WTC11 (cell line): ENCODE data around the gene FANCD2OS. TPM values are rescaled to one million over a fixed set of nuclear protein-coding genes. Genes with fewer than 3 reads are reported as not detected.

Experiments
- ATAC-seq: fragments of 200-7000 bp; cut with Tn5 transposase; 2 replicates; pipeline ENCODE4 v1.10.0; 2021; ENCODE audit warnings: mild to moderate bottlenecking, moderate library complexity
- CTCF ChIA-PET: fragments of 300-600 bp; sonication (Branson Sonifier 250); formaldehyde crosslinking; loops from one replicate; lab custom pipeline; 2021; ENCODE audit warnings: antibody characterized with exemption; lab: Charles Lee
- POLR2A ChIA-PET: fragments of 350-600 bp; sonication (Branson Sonifier 250); formaldehyde crosslinking; loops from one replicate; lab custom pipeline; 2021; ENCODE audit warnings: antibody characterized with exemption; lab: Charles Lee
- DNase-seq: peaks from one replicate; pipeline ENCODE4 v3.0.0; 2021; ENCODE audit warnings: low spot score
- H3K27ac Mint-ChIP-seq: 2 replicates; pipeline ENCODE4 v1.8.0; 2021; ENCODE audit warnings: mixed read lengths
- H3K27me3 Mint-ChIP-seq: 2 replicates; pipeline ENCODE4 v1.8.0; 2021; ENCODE audit warnings: low read depth, mild to moderate bottlenecking, moderate library complexity, mixed read lengths
- H3K36me3 Mint-ChIP-seq: 2 replicates; pipeline ENCODE4 v1.8.0; 2021; ENCODE audit warnings: mixed read lengths
- H3K4me1 Mint-ChIP-seq: 2 replicates; pipeline ENCODE4 v1.8.0; 2022; ENCODE audit warnings: mixed read lengths
- H3K4me3 Mint-ChIP-seq: 2 replicates; pipeline ENCODE4 v1.8.0; 2021; ENCODE audit warnings: mild to moderate bottlenecking, moderate library complexity, mixed read lengths
- H3K9me3 Mint-ChIP-seq: 2 replicates; pipeline ENCODE4 v1.8.0; 2021; ENCODE audit warnings: mixed read lengths
- ELF4 ChIP-seq: sonication (generic); formaldehyde crosslinking; IDR thresholded peaks from 2 replicates; pipeline ENCODE4 v1.8.1; 2022; ENCODE audit warnings: low read depth, mild to moderate bottlenecking, moderate library complexity, missing genetic modification reagents
- FOXP1 ChIP-seq: sonication (generic); formaldehyde crosslinking; IDR thresholded peaks from 2 replicates; pipeline ENCODE4 v1.8.0; 2022; ENCODE audit warnings: missing genetic modification reagents, mild to moderate bottlenecking, moderate library complexity, borderline replicate concordance
- MXD4 ChIP-seq: fragments of 250-450 bp; sonication (Bioruptor Pico); IDR thresholded peaks from 2 replicates; pipeline ENCODE4 v1.8.0; 2021; ENCODE audit warnings: mild to moderate bottlenecking, moderate library complexity, borderline replicate concordance
- NFYB ChIP-seq: sonication (generic); formaldehyde crosslinking; conservative IDR thresholded peaks from 2 replicates; pipeline ENCODE4 v1.8.0; 2022; ENCODE audit warnings: low read depth, missing genetic modification reagents
- SMAD4 ChIP-seq: sonication (generic); formaldehyde crosslinking; IDR thresholded peaks from 2 replicates; pipeline ENCODE4 v1.8.0; 2022; ENCODE audit warnings: mild to moderate bottlenecking, missing genetic modification reagents
- ZNF219 ChIP-seq: sonication (generic); formaldehyde crosslinking; IDR thresholded peaks from 2 replicates; pipeline ENCODE4 v1.8.0; 2023; ENCODE audit warnings: missing genetic modification reagents, mild to moderate bottlenecking, borderline replicate concordance
- ZNF317 ChIP-seq: sonication (generic); formaldehyde crosslinking; IDR thresholded peaks from 2 replicates; pipeline ENCODE4 v1.8.1; 2023; ENCODE audit warnings: low read depth, mild to moderate bottlenecking, moderate library complexity, missing genetic modification reagents, borderline replicate concordance
- ZNF396 ChIP-seq: fragments of 250-450 bp; sonication (Bioruptor Pico); IDR thresholded peaks from 2 replicates; pipeline ENCODE4 v1.8.0; 2021; ENCODE audit warnings: mild to moderate bottlenecking, moderate library complexity, borderline replicate concordance
- ZNF423 ChIP-seq: fragments of 250-450 bp; sonication (Bioruptor Pico); IDR thresholded peaks from 2 replicates; pipeline ENCODE4 v2.1.2; 2022; ENCODE audit warnings: mild to moderate bottlenecking, moderate library complexity
- total RNA-seq: library from RNA; stranded (reverse); gene quantifications from 3 replicates; pipeline ENCODE4 v1.2.3, GENCODE V29; 2021
- TF ChIP-seq, protein P1 (sequence below): sonication (generic); formaldehyde crosslinking; IDR thresholded peaks from 2 replicates; pipeline ENCODE4 v1.8.1; 2023; ENCODE audit warnings: mild to moderate bottlenecking, missing genetic modification reagents
- TF ChIP-seq, protein P2 (sequence below): sonication (generic); formaldehyde crosslinking; IDR thresholded peaks from 2 replicates; pipeline ENCODE4 v1.8.0; 2023; ENCODE audit warnings: mild to moderate bottlenecking, missing genetic modification reagents
- TF ChIP-seq, protein P3 (sequence below): sonication (generic); formaldehyde crosslinking; IDR thresholded peaks from 2 replicates; pipeline ENCODE4 v1.8.1; 2022; ENCODE audit warnings: missing genetic modification reagents, borderline replicate concordance
- TF ChIP-seq, protein P4 (sequence below): fragments of 250-450 bp; sonication (Bioruptor Pico); conservative IDR thresholded peaks from 2 replicates; pipeline ENCODE4 v1.9.0; 2021; ENCODE audit warnings: mild to moderate bottlenecking
- TF ChIP-seq, protein P5 (sequence below): sonication (generic); formaldehyde crosslinking; IDR thresholded peaks from 2 replicates; pipeline ENCODE4 v1.8.0; 2022; ENCODE audit warnings: missing genetic modification reagents
- TF ChIP-seq, protein P6 (sequence below): sonication (generic); formaldehyde crosslinking; IDR thresholded peaks from 2 replicates; pipeline ENCODE4 v1.8.0; 2022; ENCODE audit warnings: mild to moderate bottlenecking, missing genetic modification reagents

FANCD2OS gene
- total RNA-seq, 1 experiment from 2014 or later, result not detected

DNA sequence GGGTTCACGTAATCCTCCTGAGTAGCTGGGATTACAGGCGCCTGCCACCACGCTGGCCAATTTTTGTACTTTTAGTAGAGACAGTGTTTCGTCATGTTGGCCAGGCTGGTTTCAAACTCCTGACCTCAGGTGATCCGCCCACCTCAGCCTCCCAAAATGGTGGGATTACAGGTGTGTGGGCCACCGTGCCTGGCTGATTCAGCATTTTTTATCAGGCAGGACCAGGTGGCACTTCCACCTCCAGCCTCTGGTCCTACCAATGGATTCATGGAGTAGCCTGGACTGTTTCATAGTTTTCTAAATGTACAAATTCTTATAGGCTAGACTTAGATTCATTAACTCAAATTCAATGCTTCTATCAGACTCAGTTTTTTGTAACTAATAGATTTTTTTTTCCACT is 42.9 kb upstream of the FANCD2OS start:
- CTCF ChIA-PET, result no interaction called here
- no peak overlapping the region for H3K27ac Mint-ChIP-seq
- peaks cover 43% of the 10 kb centered on the region for H3K36me3 Mint-ChIP-seq
- H3K27me3 Mint-ChIP-seq, result no peaks in the 10 kb centered on the region
- no peak overlapping the region for H3K4me3 Mint-ChIP-seq
- ATAC-seq (no peak), DNase-seq (no peak)
- H3K9me3 Mint-ChIP-seq, result no peaks in the 10 kb centered on the region
- TF ChIP-seq ZNF423 (no peak), ELF4 (CRISPR knock-in tag) (no peak), MXD4 (no peak), ZNF219 (CRISPR knock-in tag) (no peak), FOXP1 (CRISPR knock-in tag) (no peak), SMAD4 (CRISPR knock-in tag) (no peak), NFYB (CRISPR knock-in tag) (no peak), ZNF317 (CRISPR knock-in tag) (no peak), ZNF396 (no peak)
- TF ChIP-seq, protein P1, sequence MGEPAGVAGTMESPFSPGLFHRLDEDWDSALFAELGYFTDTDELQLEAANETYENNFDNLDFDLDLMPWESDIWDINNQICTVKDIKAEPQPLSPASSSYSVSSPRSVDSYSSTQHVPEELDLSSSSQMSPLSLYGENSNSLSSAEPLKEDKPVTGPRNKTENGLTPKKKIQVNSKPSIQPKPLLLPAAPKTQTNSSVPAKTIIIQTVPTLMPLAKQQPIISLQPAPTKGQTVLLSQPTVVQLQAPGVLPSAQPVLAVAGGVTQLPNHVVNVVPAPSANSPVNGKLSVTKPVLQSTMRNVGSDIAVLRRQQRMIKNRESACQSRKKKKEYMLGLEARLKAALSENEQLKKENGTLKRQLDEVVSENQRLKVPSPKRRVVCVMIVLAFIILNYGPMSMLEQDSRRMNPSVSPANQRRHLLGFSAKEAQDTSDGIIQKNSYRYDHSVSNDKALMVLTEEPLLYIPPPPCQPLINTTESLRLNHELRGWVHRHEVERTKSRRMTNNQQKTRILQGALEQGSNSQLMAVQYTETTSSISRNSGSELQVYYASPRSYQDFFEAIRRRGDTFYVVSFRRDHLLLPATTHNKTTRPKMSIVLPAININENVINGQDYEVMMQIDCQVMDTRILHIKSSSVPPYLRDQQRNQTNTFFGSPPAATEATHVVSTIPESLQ, result no peak
- TF ChIP-seq, protein P2, sequence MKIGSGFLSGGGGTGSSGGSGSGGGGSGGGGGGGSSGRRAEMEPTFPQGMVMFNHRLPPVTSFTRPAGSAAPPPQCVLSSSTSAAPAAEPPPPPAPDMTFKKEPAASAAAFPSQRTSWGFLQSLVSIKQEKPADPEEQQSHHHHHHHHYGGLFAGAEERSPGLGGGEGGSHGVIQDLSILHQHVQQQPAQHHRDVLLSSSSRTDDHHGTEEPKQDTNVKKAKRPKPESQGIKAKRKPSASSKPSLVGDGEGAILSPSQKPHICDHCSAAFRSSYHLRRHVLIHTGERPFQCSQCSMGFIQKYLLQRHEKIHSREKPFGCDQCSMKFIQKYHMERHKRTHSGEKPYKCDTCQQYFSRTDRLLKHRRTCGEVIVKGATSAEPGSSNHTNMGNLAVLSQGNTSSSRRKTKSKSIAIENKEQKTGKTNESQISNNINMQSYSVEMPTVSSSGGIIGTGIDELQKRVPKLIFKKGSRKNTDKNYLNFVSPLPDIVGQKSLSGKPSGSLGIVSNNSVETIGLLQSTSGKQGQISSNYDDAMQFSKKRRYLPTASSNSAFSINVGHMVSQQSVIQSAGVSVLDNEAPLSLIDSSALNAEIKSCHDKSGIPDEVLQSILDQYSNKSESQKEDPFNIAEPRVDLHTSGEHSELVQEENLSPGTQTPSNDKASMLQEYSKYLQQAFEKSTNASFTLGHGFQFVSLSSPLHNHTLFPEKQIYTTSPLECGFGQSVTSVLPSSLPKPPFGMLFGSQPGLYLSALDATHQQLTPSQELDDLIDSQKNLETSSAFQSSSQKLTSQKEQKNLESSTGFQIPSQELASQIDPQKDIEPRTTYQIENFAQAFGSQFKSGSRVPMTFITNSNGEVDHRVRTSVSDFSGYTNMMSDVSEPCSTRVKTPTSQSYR (CRISPR knock-in tag), result no peak
- TF ChIP-seq, protein P3, sequence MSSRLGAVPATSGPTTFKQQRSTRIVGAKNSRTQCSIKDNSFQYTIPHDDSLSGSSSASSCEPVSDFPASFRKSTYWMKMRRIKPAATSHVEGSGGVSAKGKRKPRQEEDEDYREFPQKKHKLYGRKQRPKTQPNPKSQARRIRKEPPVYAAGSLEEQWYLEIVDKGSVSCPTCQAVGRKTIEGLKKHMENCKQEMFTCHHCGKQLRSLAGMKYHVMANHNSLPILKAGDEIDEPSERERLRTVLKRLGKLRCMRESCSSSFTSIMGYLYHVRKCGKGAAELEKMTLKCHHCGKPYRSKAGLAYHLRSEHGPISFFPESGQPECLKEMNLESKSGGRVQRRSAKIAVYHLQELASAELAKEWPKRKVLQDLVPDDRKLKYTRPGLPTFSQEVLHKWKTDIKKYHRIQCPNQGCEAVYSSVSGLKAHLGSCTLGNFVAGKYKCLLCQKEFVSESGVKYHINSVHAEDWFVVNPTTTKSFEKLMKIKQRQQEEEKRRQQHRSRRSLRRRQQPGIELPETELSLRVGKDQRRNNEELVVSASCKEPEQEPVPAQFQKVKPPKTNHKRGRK (CRISPR knock-in tag), result no peak
- TF ChIP-seq, protein P4, sequence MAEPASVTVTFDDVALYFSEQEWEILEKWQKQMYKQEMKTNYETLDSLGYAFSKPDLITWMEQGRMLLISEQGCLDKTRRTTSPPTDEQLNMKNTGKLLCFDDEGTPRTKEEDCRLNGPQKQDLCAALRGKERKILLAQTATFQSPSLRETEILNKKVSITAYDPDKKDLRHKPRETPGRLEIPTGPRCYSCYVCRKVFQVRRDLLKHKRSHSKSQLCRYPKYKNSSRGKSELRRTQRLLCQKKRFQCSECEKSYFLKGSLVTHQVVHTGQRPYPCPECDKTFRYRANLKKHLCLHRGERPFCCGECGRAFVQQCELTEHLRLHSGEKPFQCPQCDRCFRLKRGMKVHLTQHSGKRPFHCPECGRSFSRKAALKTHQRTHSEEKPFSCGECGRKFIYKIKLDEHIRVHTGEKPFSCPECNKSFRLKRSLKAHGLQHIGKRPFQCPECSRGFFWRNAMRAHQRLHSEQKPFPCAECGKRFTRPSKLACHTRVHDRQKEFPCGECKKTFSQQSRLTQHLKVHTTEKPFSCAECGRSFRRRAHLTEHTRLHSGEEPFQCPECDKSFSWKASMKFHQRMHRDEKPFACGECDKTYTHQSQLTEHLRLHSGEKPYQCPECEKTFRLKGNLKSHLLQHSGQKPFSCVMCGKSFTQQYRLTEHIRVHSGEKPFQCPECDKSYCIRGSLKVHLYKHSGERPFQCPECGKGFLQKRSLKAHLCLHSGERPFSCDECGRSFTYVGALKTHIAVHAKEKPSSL (CRISPR knock-in tag), result no peak
- TF ChIP-seq, protein P5, sequence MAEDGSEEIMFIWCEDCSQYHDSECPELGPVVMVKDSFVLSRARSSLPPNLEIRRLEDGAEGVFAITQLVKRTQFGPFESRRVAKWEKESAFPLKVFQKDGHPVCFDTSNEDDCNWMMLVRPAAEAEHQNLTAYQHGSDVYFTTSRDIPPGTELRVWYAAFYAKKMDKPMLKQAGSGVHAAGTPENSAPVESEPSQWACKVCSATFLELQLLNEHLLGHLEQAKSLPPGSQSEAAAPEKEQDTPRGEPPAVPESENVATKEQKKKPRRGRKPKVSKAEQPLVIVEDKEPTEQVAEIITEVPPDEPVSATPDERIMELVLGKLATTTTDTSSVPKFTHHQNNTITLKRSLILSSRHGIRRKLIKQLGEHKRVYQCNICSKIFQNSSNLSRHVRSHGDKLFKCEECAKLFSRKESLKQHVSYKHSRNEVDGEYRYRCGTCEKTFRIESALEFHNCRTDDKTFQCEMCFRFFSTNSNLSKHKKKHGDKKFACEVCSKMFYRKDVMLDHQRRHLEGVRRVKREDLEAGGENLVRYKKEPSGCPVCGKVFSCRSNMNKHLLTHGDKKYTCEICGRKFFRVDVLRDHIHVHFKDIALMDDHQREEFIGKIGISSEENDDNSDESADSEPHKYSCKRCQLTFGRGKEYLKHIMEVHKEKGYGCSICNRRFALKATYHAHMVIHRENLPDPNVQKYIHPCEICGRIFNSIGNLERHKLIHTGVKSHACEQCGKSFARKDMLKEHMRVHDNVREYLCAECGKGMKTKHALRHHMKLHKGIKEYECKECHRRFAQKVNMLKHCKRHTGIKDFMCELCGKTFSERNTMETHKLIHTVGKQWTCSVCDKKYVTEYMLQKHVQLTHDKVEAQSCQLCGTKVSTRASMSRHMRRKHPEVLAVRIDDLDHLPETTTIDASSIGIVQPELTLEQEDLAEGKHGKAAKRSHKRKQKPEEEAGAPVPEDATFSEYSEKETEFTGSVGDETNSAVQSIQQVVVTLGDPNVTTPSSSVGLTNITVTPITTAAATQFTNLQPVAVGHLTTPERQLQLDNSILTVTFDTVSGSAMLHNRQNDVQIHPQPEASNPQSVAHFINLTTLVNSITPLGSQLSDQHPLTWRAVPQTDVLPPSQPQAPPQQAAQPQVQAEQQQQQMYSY (CRISPR knock-in tag), result no peak
- TF ChIP-seq, protein P6, sequence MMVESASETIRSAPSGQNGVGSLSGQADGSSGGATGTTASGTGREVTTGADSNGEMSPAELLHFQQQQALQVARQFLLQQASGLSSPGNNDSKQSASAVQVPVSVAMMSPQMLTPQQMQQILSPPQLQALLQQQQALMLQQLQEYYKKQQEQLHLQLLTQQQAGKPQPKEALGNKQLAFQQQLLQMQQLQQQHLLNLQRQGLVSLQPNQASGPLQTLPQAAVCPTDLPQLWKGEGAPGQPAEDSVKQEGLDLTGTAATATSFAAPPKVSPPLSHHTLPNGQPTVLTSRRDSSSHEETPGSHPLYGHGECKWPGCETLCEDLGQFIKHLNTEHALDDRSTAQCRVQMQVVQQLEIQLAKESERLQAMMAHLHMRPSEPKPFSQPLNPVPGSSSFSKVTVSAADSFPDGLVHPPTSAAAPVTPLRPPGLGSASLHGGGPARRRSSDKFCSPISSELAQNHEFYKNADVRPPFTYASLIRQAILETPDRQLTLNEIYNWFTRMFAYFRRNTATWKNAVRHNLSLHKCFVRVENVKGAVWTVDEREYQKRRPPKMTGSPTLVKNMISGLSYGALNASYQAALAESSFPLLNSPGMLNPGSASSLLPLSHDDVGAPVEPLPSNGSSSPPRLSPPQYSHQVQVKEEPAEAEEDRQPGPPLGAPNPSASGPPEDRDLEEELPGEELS (CRISPR knock-in tag), result no peak
- POLR2A ChIA-PET, result no interaction called here
- no peaks in the 10 kb centered on the region for H3K4me1 Mint-ChIP-seq
